ENCODE data around the gene ACOT8. TPM values are rescaled to one million over a fixed set of nuclear protein-coding genes. Genes with fewer than 3 reads are reported as not detected.

ACOT8 gene
- total and polyA plus RNA-seq, 2 of the 8 experiments (the other 6 are each of a cell fraction or from before 2014, with no cell fraction given), result 37.6 to 88.8 TPM

- no peak overlapping the region for H4K91ac ChIP-seq (replicated peaks; ENCODE audit: insufficient read length, low read length)
- no peak overlapping the region for H2BK5ac ChIP-seq (ENCODE audit: low read depth, low read length)
- no peak overlapping the region for H3K56ac ChIP-seq (replicated peaks; ENCODE audit: insufficient read length, low read depth, low read length)
- no peaks in the 10 kb centered on the region for H4K20me1 ChIP-seq (replicated peaks in 1 of 2; ENCODE audit: control insufficient read depth in 1 of 2, insufficient read depth in 2 of 2, low read length in 2 of 2)
- ChIA-PET POLR2A (ENCODE audit: partially characterized antibody) (interaction anchor here (1.1 to 1.2 kb wide), 3 partner anchors 21 to 50 kb away, joined by 3 to 9 read pairs (median 3); partner anchors contain the start of gene ZSWIM1), CTCF (ENCODE audit: partially characterized antibody) (interaction anchor here (0.6 to 1.2 kb wide), 3 partner anchors 37 to 110 kb away, joined by 3 to 4 read pairs (median 3); no protein-coding TSS in a partner anchor)
- H3K4me2 ChIP-seq (ENCODE audit: insufficient read depth in 1 of 2, low read depth in 2 of 2, low read length in 2 of 2), result no peak overlapping the region
- no peak overlapping the region for H2AFZ ChIP-seq (ENCODE audit: low read length)
- DNase-seq (ENCODE audit: low read depth in 1 of 2, low spot score in 2 of 2) (no peak), FAIRE-seq (no peak)
- H3K14ac ChIP-seq (ENCODE audit: insufficient read length), result no peak overlapping the region
- H3K4me3 ChIP-seq (ENCODE audit: extremely low read depth in 1 of 4, insufficient read depth in 2 of 4, low read depth in 3 of 4, low read length in 4 of 4), result no peak overlapping the region
- H3K27me3 ChIP-seq (replicated peaks in 1 of 4; ENCODE audit: control insufficient read depth in 3 of 4, extremely low read depth in 1 of 4, insufficient read depth in 3 of 4, low read length in 3 of 4), result no peaks in the 10 kb centered on the region
- no peak overlapping the region for H3K9ac ChIP-seq (replicated peaks in 1 of 4; ENCODE audit: extremely low read depth in 1 of 4, low read depth in 3 of 4, low read length in 3 of 4)
- H3K4me1 ChIP-seq (replicated peaks in 1 of 4; ENCODE audit: control insufficient read depth in 3 of 4, insufficient read depth in 4 of 4, low read length in 3 of 4), result peaks cover 0 to 6% (median 1%) of the 10 kb centered on the region in 4 experiments; a peak in 4 of 7 replicates
- no peak overlapping the region for H3K23ac ChIP-seq (ENCODE audit: insufficient read length)
- WGBS, 2 experiments (ENCODE audit: extremely low coverage in 1 of 2, insufficient coverage in 1 of 2, insufficient read length in 1 of 2, insufficient replicate concordance in 2 of 2, low coverage in 1 of 2, low lambda C conversion rate in 2 of 2, missing lambda C conversion rate in 1 of 2), result 87% methylated on average over 7 of the region's 7 CpGs; no CpG with 5 or more reads in 1 of the 2 experiments
- H2BK120ac ChIP-seq (replicated peaks; ENCODE audit: low read depth, low read length), result no peak overlapping the region
- H3K4ac ChIP-seq (replicated peaks; ENCODE audit: insufficient read length, low read depth, low read length), result no peak overlapping the region
- H2BK12ac ChIP-seq (ENCODE audit: low read depth, low read length), result no peak overlapping the region
- H3K18ac ChIP-seq (ENCODE audit: extremely low read depth, low read length), result no peak overlapping the region
- peaks cover 8% of the 10 kb centered on the region; the same call in 1 of the 2 replicates for H3K23me2 ChIP-seq (ENCODE audit: low read depth, low read length)
- no peaks in the 10 kb centered on the region for H3K9me3 ChIP-seq (ENCODE audit: insufficient read depth in 2 of 2, low read depth in 1 of 2, low read length in 1 of 2)
- no peak overlapping the region for H4K5ac ChIP-seq (ENCODE audit: insufficient read length, low read depth, low read length)
- H3K79me2 ChIP-seq (ENCODE audit: control insufficient read depth in 1 of 2, insufficient read depth in 2 of 2, low read length in 2 of 2), result peaks cover 0 to 15% of the 10 kb centered on the region in 2 experiments; a peak in 1 of 4 replicates
- H3K27ac ChIP-seq (ENCODE audit: low read depth, low read length), result no peak overlapping the region
- H4K8ac ChIP-seq (ENCODE audit: extremely low read depth, insufficient read depth, low read length), result no peak overlapping the region
- H3K79me1 ChIP-seq (ENCODE audit: low read depth, low read length), result no peaks in the 10 kb centered on the region; the same call in 1 of the 2 replicates
- 0 out of 2 replicates have a peak overlapping the region, but pooled peaks have one; percentile 32 for H2AK5ac ChIP-seq (ENCODE audit: low read depth, low read length)
- H3K36me3 ChIP-seq (ENCODE audit: control insufficient read depth in 2 of 4, insufficient read depth in 4 of 4, low read length in 3 of 4), result no peaks in the 10 kb centered on the region; a peak in 1 of 8 replicates
- H2BK20ac ChIP-seq (ENCODE audit: low read length), result no peak overlapping the region
- no peak overlapping the region for H2BK15ac ChIP-seq (ENCODE audit: low read length)
- TF ChIP-seq BRCA1 (IDR thresholded peaks at IDR 0.05; ENCODE audit: low read depth, low read length) (no peak), CHD2 (IDR thresholded peaks at IDR 0.05; ENCODE audit: low read length) (no peak), SP1 (IDR thresholded peaks at IDR 0.05; ENCODE audit: low read depth, low read length) (no peak), POLR2A (IDR thresholded peaks at IDR 0.05; ENCODE audit: control extremely low read depth in 1 of 2, low read depth in 2 of 2, low read length in 2 of 2) (no peak), CBX5 (IDR thresholded peaks at IDR 0.05; ENCODE audit: low read depth, low read length) (no peak), CTBP2 (IDR thresholded peaks at IDR 0.05; ENCODE audit: borderline replicate concordance, insufficient read depth, insufficient read length, low read length) (no peak), SIN3A (conservative IDR thresholded peaks at IDR 0.05 in 1 of 2, IDR thresholded peaks at IDR 0.05 in 1 of 2; ENCODE audit: low read depth in 1 of 2, low read length in 2 of 2) (no peak), SP4 (IDR thresholded peaks at IDR 0.05; ENCODE audit: low read length) (no peak), SP2 (IDR thresholded peaks at IDR 0.05; ENCODE audit: low read length) (no peak), CTCF (IDR thresholded peaks at IDR 0.05; ENCODE audit: control extremely low read depth in 1 of 3, insufficient read depth in 1 of 3, low read depth in 1 of 3, low read length in 3 of 3) (no peak), BCL11A (IDR thresholded peaks at IDR 0.05; ENCODE audit: low read depth in 2 of 2, low read length in 2 of 2) (no peak)
These were observed 3.5 kb upstream of the ACOT8 start for GRCh38 chr20:45860560-45861220.

Measured in H1 (cell line).